HG02759 (cell line): Measurements from ENCODE around the gene PRKG1.
A peak's percentile ranks its signal among the peaks of the same experiment; 100 is the strongest.

Experiments used
- ATAC-seq: cut with Tn5 transposase; IDR thresholded peaks from one replicate; pipeline ENCODE4 v1.9.1; 2021; ENCODE audit warnings: mild to moderate bottlenecking, moderate library complexity; ENCODE audit not compliant: unreplicated experiment

The PRKG1 gene

DNA sequence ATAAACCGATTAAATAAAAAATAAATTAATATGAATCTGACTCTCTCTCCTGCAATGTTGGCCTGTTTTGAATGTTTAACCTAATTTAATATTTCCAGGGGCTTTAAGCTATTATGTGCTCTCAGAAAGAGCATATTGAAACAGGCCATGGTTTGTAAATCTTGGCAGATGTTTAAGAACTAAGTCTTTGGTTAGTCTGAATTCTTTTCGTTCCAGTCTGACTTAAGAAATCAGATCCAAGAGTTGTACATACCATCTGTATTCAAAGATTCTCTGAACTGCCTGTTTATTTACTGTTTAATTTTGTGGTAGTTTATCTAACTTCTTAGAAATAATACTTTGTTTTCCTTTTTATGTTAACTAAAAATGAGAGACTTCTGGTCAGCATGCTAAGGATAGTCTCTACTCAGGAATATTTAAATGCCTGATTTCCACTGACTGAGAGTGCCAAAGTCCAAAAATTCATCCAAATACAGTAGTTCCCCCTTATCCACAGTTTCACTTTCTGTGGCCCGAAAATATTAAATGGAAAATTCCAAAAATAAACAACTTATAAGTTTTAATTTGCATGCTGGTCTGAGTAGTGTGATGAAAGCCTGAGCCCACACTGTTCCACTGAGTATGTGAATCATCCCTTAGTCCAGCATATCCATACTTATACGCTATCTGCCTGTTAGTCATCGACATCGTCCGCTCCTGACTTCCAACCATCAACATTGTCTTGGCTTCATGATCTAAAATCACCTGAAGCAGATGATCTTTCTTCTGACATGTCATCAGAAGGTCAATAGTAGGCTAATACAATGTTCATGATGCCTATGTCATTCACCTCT is 863.2 kb downstream of the PRKG1 start:
- ATAC-seq: no peak

DNA sequence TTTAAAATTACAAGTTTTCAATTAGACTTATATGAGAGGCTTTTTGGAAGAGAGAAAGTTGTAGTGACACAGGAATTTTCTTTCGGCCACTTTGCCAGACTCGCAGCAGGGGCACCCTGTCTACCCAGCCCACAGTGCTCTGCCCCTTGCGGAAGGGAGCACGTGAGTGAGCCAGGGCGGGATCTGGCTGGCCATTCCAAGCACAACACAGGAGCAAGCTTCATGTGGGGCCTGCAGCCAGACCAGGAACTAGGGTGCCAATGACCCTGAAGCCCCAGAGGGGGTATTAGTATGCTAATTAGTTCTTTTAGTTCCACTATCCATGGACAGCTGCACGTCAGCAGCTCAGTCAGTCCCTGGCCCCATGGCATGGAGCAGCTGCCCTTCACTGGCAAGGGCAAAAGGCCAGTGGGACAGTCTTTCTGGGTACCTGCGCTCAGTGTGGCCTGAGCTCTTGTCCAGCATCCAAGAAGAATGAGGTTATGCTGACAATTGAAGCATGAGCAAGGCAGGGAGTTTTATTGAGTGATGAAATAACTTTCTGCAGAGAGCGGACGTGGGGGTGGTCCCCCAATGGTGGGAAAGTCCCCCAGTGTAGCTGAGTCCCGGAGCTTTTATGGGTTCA is 876.2 kb downstream of the PRKG1 start:
- no peak for ATAC-seq

DNA sequence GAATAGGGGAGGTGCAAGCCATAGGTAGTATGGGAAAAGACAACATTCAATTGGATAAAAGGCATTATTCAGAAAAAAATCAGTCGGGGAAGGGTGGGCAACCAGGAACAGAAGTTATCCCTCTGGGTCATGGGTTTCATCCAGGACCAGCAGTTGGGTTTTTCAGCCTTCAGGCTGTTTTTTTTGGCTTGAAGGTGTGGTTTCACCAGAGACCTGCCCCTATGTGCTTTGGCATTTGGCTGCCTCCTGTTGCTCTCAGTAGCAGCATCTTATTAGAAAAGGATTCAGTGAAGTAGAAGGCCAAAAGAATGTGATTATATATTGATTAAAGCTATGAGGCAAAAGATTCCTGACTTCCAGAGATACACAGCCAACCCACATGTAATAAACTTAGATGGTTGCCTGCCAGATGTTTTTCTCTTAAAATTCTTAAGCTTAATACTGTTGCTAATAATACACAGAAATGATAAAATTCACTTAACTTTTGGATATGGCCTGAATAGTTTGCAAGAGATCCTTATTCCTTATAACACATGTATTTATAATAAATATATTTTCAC is 876.8 kb downstream of the PRKG1 start:
- ATAC-seq: no peak

DNA sequence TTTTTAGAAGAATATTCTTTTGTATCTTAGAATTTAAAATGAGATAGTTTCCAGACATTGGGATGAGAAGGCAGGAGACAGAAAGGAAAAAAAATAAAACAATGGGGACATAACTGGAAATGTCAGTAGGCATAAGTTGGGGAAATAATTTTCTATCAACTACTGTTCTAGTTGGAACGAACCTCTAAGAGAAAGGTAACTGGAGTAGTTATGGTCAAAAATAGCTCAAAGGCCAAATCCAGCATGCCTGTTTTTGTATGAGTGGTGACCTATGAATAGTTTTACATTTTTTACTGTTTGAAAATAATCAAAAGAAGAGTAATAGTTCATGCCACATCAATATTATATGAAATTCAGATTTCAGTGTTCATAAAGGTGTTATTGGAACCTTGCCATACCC is 877.3 kb downstream of the PRKG1 start:
- ATAC-seq: no peak

DNA sequence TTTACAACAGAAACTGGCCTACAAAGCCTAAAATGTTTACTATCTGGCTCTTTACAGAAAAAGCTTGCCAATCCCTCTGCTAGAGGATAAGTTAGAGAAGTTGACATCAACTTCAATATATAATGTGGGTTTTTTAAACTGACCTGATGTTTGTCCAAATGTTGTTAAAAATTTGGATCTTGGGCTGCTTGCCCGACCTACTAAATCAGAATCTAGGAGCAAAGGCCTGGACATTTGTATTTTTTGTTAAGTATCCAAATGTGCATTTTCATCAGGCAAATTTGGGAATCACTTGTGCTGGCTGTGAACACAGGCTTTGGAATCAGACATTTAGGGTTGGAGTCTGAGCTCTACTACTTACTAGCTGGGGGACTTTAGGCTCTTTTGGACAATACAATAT is 877.8 kb downstream of the PRKG1 start:
- no peak for ATAC-seq

DNA sequence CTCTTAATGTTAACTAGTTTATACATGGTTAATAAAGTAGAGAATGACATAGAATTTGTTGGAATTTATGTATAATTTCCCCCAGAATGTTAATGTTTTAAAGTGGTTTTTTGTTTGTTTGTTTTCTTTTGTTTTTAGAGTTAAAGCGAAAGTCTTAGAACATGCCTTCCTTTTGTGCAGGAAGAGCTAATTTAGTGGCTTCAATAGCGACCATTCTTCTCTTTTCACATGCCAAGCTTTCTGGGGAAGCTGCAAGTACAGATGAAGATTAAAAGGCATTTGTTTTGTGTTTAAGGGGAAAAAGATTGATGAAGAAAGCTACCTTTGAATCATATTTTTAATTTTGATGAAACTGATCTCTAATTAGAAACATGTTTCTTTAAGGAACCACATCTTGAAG is 881.4 kb downstream of the PRKG1 start:
- no peak for ATAC-seq

DNA sequence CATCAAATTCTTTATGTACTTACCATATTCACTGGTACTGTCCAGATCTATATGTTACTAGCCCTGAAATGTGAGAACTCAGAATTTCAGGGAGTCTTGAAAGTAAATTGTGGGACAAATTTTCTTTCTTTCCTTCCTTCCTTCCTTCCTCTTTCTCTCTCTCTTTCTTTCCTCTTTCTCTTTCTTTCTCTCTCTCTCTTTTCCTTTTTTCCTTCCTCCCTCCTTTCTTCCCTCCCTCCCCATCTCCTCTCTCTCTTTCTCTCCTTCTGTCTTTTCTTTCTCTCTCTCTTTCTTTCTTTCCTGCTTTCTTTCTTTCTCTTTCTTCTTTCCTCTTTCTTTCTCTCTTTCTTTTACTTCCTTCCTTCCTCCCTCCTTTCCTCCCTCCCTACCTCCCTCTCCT is 882.5 kb downstream of the PRKG1 start:
- no peak for ATAC-seq

DNA sequence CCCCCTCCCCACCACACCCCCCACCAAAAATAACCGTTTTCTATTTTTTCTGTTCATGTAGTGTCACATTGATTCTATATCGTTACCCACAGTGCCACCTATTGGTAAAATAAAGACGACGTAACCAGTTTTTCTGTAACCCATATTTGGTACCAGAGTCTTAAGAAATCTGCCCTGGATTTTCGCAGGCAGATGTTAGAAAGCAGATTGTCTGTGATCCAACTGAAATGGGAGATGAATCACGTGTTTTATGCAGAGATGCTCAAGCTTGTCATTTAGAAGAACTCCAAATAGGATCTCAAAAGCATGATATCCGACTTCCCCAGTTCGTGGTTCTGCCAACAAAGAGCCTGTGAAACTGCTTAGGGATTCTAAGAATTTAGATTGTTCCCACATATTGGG is 886.2 kb downstream of the PRKG1 start:
- peak; percentile 54 for ATAC-seq

DNA sequence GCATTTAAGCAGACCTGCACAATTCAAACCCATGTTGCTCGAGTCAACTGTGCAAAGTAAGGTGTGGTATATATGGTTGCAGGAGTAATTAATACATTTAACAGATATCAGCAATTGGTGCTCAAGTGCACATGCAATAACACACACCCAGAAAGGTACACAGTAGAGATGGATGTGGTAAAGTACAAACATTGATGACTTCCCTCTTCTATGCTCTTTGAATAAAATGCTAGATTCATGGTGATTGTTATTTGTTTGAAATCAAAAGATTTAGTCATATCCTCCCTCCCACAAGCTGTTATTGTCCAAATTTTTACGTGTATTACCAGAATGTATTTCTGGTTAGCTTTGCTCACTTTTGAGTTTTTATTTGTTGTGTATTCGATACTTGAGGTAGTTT is 887.1 kb downstream of the PRKG1 start:
- ATAC-seq: no peak

DNA sequence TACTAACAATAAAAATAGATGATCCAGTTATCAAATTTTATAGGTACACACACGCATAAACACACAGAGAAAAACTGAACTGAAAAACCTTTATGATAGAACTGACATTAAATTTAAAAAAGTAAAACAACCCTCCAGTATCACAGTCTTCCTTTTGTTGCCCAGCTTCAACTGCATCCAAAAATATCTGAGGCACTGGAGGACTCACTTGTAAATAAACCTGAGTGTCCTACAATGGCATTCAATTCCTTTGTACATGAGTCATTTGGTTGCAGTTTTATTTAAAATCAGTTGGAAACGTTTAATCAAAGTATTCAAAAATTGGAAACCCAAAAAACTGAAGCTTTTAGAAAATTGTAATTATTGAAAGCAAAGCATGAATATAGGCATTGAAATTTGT is 890.3 kb downstream of the PRKG1 start:
- ATAC-seq: no peak

DNA sequence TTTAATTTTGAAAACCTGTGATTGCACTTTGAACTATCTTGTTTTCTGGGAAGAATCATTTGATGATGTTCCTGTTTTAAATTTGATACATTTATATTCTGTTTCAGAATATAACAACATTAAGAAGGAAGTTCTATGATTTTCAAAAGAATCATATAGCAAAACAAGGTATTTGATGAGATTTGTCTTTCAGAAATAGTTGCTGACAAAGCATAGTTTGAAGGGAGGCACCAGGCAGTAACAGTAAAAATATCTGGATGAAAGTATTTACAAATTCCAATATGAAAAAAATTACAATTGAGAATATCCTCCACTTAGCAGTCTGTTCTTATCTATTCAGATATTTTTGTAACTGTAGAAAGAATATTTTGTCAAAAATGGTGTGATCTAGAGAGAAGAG is 891.2 kb downstream of the PRKG1 start:
- no peak for ATAC-seq

DNA sequence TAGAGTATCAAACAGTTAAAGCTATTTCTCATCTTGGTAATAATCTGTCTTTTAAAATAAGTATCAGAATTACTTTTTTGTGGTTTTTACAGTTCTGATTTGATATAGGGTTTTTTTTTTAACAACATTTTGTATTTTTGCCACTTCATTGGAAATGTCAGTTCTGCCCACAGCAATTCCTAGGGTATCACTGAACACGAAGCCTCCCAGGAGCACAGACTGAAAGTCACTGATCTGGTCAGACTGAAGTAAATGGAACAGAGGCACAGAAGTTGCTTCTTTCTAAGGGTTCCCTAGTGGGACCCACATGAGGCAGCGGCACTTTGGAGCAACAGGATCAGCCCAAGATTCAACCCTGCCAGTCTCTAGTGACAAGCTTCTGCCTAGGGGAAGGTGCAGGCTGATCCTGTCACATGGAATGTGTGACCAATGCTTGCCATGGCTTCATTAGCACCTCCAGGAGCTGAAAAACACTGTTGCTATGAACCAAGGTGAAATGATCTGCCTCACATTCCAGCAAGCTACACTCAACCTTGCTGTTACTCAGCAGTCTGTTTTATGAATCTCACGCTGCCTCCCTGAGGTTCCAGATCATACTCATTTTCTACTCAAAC is 898.6 kb downstream of the PRKG1 start:
- no peak for ATAC-seq

DNA sequence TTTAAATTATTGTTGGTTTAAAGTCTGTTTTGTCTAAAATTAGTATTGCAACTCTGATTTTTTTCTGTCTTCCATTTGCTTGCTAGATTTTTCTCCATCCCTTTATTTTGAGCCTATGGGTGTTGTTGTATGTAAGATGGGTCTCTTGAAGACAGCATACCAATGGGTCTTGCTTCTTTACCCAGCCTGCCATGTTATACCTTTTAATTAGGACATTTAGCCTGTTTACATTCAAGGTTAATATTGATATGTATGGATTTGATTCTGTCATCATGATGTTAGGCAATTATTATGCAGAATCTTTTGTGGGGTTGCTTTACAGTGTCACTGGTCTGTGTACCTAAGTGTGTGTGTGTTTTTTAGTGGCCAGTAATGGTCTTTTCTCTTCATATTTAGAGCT is 906.5 kb downstream of the PRKG1 start:
- ATAC-seq: no peak

DNA sequence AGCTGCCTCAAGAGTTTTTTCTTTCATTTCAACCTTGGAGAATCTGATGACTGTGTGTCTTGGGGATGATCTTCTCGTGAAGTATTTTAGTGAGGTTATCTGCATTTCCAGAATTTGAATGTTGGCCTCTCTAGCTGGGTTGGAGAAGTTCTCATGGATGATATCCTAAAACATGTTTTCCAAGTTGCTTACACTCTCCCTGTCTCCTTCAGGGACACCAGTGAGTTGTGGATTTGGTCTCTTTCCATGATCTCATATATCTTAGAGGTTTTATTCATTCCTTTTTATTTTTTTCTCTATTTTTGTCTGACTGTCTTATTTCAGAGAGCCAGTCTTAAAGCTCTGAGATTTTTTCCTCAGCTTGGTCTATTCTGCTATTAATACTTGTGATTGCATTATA is 907.4 kb downstream of the PRKG1 start:
- ATAC-seq: no peak

DNA sequence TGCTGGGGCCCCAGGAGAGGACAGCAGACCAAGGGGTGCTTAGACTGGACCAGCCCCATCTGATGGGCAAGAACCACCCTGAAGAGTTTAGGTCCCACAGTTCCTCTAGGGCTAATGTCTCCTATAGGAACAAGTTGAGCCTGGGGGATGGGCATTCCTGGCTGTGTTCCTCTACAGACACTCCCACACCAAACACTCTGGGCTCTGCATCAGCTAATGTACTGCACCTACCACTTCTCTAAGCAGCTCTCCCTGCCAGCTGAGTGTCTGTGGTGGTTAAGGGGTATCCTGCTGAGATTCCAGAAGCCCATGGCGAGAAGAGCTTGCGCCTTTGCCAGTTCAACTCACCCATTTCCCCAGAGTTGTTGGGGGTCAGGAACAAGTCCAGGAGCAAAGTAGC is 909.2 kb downstream of the PRKG1 start:
- no peak for ATAC-seq

DNA sequence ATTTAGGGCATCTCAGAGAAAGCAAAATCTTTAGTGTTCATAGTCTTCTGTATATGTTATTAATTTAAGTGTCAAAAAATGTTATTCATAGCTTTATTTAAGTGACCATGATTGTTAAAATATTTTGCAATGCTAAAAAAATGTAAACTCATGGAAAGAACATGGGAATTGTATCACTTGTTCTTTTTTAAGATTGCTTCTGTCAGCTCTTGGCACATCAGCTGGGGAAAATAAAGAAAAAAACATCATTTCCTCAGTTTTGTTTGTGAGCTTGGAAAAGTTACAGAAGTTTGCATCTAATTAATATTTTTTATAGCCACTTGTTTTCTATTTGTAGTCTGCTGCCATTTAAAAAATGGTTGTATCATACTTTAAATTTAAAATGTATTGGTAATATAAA is 911.0 kb downstream of the PRKG1 start:
- no peak for ATAC-seq

DNA sequence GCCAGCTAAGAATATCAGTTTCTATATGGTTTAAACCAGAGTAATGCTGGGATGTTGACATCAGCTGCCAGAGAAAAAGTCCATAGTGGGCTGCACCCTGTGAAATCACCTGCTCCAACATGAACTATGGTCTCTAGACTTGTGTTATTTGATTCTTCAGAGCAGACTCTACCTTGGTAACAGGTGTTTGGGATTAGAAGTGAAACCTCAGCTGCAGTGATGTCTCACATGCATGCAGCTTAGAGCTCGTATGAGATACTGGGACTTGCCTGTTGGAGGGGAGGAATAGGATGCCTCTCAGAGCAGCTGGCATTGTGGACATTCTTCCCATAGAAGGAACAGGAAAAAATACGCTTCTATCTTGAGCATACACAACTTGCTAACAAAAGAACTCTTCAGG is 912.2 kb downstream of the PRKG1 start:
- ATAC-seq: no peak

DNA sequence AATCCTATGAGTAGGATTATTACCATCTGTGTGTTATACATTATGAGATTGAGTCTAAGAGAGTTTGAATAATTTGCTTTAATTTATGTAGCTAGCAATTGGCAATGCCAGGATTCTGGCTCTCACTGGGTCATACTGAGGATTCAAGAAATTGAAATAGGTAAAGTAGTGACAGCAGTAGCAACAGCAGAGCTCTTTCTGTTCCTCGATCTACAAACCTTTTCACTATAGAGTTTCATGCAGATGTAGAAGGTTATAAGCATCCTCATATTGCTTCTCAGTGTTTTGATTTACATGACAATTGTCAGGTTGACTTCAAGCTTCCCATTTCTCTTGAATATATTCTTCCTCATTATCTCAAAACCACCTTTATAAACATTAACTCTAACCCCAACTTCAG is 919.2 kb downstream of the PRKG1 start:
- no peak for ATAC-seq

DNA sequence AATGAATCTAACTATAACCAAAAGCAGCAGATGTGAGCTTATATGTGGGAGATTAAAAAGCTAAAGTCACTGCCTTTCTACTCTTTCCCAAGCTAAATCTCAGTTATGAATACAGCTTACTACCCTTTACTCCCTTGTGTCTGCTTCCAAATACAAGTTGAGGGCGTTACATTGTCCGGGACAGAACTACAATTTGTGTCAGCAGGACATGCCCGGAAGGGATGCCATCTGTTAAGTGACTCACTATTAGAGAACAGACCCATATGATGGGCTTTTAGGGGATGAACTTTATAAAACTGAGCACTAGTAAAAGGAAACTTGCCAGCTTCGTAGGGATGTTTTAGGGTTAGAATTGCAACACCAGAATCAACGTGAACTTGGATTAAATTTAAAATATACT is 924.8 kb downstream of the PRKG1 start:
- ATAC-seq: no peak

DNA sequence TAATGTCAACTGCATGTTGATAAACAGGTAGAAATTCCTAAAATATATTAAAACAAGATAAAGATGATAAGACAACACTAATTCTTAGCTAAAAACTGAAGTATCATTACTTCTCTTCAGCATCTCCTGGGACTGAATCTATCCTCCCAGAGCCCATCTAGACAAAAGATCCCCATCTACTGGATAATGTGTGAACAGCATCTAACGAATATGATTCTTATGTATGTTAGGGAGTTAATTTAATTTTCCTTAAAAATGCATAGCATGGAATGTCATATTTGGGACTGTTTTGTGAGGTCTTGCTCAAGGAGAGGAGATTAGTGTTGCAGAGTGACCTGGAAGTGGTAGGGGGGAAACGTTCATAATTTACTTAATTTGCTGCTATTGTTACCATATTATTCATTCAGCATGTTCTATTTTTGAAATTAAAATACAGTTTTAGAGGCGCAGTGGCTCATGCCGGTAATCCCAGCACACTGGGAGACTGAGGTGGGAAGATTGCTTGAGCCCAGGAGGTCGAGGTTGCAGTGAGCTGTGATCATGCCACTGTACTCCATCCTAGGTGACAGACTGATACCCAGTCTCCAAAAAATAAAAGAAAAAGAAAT is 930.2 kb downstream of the PRKG1 start:
- ATAC-seq: no peak

DNA sequence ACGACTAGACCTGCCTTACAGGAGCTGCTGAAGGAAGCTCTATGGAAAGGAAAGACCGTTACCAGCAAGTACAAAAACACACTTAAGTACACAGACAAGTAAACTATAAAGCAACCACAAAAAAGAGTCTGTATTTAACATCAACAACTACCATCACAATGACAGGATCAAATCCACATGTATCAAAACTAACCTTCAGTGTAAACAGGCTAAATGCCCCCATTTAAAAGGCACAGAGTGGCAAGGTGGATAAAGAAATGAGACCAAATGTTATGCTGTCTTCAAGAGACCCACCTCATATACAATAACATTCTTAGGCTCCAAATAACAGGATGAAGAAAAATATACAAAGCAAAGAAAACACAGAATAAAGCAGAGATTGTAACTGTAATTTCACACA is 932.8 kb downstream of the PRKG1 start:
- ATAC-seq: no peak

DNA sequence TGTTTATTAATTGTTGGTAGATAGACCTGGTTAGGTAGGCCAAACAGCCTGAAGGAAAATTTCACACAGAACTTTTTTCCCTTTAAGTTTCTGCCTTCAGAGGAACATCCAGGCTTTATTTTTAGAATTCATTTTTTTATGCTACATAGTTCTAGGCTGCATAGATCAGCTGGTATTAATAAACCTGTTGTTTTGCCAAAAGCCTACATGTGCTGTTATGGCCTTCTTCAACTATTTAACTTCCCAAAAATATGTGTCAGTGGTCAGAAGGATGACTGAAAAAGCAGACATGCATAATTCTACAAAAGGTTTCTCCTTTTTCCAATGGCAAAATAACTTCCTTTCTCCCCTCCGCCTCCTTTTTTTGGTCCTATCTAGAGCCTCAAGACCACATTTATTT is 936.8 kb downstream of the PRKG1 start:
- no peak for ATAC-seq
